Smooth muscle cell (in vitro differentiated cells): ENCODE measurements around the gene UBE2H. TPM values are rescaled to one million over a fixed set of nuclear protein-coding genes. Genes with fewer than 3 reads are reported as not detected.
A peak's percentile ranks its signal among the peaks of the same experiment; 100 is the strongest.

Experiments
- DNase-seq: peaks from one replicate; lab custom pipeline; 2025; ENCODE audit not compliant: unreplicated experiment; lab: John Stamatoyannopoulos, UW
- H2AFZ ChIP-seq: fragments of 200-600 bp; sonication (generic); 2 replicates; pipeline ENCODE4 v1.6.0; 2016; ENCODE audit warnings: antibody characterized with exemption, low read depth, mild to moderate bottlenecking
- H3F3A ChIP-seq: fragments of 200-600 bp; sonication (generic); 2 replicates; pipeline ENCODE4 v1.6.0; 2017; ENCODE audit warnings: antibody characterized with exemption, low read depth
- H3K27ac ChIP-seq: fragments of 200-600 bp; sonication (generic); 2 replicates; pipeline ENCODE4 v1.5.1; 2016; ENCODE audit warnings: low read depth, mild to moderate bottlenecking
- H3K27me3 ChIP-seq: fragments of 200-600 bp; sonication (generic); 2 replicates; pipeline ENCODE4 v1.6.1; 2016; ENCODE audit warnings: low read depth, mild to moderate bottlenecking
- H3K36me3 ChIP-seq: fragments of 200-600 bp; sonication (generic); 2 replicates; pipeline ENCODE4 v1.5.1; 2016; ENCODE audit warnings: low read depth
- H3K4me1 ChIP-seq: fragments of 200-600 bp; sonication (generic); 2 replicates; pipeline ENCODE4 v1.5.1; 2016; ENCODE audit warnings: low read depth
- H3K4me2 ChIP-seq: fragments of 200-600 bp; sonication (generic); 2 replicates; pipeline ENCODE4 v1.6.0; 2016; ENCODE audit warnings: mild to moderate bottlenecking
- H3K4me3 ChIP-seq: fragments of 200-600 bp; sonication (generic); 2 replicates; pipeline ENCODE4 v1.5.1; 2016; ENCODE audit warnings: mild to moderate bottlenecking
- H3K79me2 ChIP-seq: fragments of 200-600 bp; sonication (generic); 2 replicates; pipeline ENCODE4 v1.6.0; 2016; ENCODE audit warnings: low read depth, mild to moderate bottlenecking
- H3K9ac ChIP-seq: fragments of 200-600 bp; sonication (generic); 2 replicates; pipeline ENCODE4 v1.6.0; 2016; ENCODE audit warnings: low read depth
- H3K9me3 ChIP-seq: fragments of 200-600 bp; sonication (generic); replicated peaks from 2 replicates; pipeline ENCODE4 v1.5.1; 2016; ENCODE audit warnings: low read depth
- H4K20me1 ChIP-seq: fragments of 200-600 bp; sonication (generic); 2 replicates; pipeline ENCODE4 v1.6.0; 2016; ENCODE audit warnings: low read depth
- WGBS: methylation state at CpG from one replicate; pipeline ENCODE4 v1.1.7; 2016; ENCODE audit warnings: low lambda C conversion rate; 5-methylcytosine and 5-hydroxymethylcytosine counted together
- polyA plus RNA-seq: library from polyadenylated mRNA; unstranded; fragments of >200 nt; fragmentation: Nextera tagmentation; extraction: Ambion mirVana; gene quantifications from 2 replicates; pipeline ENCODE4 v1.2.1, GENCODE V29; 2016
- total RNA-seq: library from RNA; depleted of rRNA; stranded (reverse); fragments of >200 nt; gene quantifications from 2 replicates; pipeline ENCODE4 v1.2.3, GENCODE V29; 2014
- TF ChIP-seq, protein P1 (sequence below): fragments of 200-600 bp; sonication (generic); IDR thresholded peaks from 2 replicates; pipeline ENCODE4 v1.5.1; 2017; ENCODE audit warnings: borderline replicate concordance, mild to moderate bottlenecking, antibody characterized with exemption; ENCODE audit not compliant: insufficient read depth, poor library complexity, severe bottlenecking

Gene UBE2H
- total and polyA plus RNA-seq, 2 experiments from 2014 or later = 66.1 to 94.5 TPM

DNA sequence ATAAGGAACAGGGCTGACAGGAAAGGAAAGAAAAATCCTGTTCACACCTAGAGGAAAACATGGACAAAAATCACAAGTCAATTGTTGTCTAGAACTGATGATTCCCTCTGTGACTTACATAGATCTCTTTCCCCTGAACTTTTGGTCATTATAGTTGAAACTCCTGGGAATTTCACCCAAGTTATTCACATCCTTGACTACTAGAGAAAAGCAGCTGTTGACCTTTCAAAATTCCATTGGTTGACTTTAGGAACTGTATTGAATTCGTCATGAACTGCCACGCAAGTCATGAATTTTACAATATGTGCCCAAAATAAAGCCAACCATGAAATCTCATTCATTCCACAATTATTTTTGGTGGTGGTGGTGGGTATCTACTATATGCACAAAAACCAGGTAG is 104.3 kb downstream of the UBE2H start:
- no peak overlapping the region for H3K27ac ChIP-seq
- 97% methylated on average over 2 of the region's 2 CpGs for WGBS

DNA sequence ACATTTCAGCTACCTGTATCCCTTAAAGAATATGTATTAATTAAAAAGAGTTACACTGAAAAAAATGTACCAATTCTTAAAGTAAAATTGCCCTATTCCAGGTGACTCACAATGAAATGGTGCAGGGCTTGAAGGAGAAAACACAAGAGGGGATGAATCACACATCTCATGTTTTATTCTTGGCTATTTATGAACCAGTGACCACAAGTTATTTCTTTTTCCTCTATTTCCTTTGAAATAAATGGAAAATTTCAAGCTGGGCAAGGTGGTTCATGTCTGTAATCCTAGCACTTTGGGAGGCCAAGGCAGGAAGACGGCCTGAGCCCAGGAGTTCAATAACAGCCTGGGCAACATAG is 106.8 kb downstream of the UBE2H start:
- no peak overlapping the region for H2AFZ ChIP-seq
- no peak overlapping the region for H3K4me3 ChIP-seq
- 63% methylated on average over 1 of the region's 1 CpG for WGBS
- DNase-seq = no peak
- peaks cover 43% of the 10 kb centered on the region for H3K79me2 ChIP-seq
- TF ChIP-seq, protein P1, sequence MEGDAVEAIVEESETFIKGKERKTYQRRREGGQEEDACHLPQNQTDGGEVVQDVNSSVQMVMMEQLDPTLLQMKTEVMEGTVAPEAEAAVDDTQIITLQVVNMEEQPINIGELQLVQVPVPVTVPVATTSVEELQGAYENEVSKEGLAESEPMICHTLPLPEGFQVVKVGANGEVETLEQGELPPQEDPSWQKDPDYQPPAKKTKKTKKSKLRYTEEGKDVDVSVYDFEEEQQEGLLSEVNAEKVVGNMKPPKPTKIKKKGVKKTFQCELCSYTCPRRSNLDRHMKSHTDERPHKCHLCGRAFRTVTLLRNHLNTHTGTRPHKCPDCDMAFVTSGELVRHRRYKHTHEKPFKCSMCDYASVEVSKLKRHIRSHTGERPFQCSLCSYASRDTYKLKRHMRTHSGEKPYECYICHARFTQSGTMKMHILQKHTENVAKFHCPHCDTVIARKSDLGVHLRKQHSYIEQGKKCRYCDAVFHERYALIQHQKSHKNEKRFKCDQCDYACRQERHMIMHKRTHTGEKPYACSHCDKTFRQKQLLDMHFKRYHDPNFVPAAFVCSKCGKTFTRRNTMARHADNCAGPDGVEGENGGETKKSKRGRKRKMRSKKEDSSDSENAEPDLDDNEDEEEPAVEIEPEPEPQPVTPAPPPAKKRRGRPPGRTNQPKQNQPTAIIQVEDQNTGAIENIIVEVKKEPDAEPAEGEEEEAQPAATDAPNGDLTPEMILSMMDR = no peak
- H3K9me3 ChIP-seq = no peaks in the 10 kb centered on the region
- H3K9ac ChIP-seq = peak overlapping the region; percentile 70
- H3F3A ChIP-seq = no peaks in the 10 kb centered on the region
- peak overlapping the region; percentile 97 for H3K27ac ChIP-seq
- H3K36me3 ChIP-seq = no peaks in the 10 kb centered on the region
- peaks cover 100% of the 10 kb centered on the region for H4K20me1 ChIP-seq
- H3K4me2 ChIP-seq = peak overlapping the region; percentile 16
- peaks cover 19% of the 10 kb centered on the region for H3K4me1 ChIP-seq
- no peaks in the 10 kb centered on the region for H3K27me3 ChIP-seq

More for the DNA sequence above, 104.3 kb downstream of the UBE2H start:
- DNase-seq = no peak
- TF ChIP-seq, protein P1 = no peak
- H3K4me3 ChIP-seq = no peak overlapping the region
- H3K9me3 ChIP-seq = no peaks in the 10 kb centered on the region
- no peak overlapping the region for H3K4me2 ChIP-seq
- H4K20me1 ChIP-seq = peaks cover 100% of the 10 kb centered on the region
- H3K79me2 ChIP-seq = peaks cover 30% of the 10 kb centered on the region
- H2AFZ ChIP-seq = no peak overlapping the region
- no peaks in the 10 kb centered on the region for H3K27me3 ChIP-seq
- H3K36me3 ChIP-seq = no peaks in the 10 kb centered on the region
- peaks cover 19% of the 10 kb centered on the region for H3K4me1 ChIP-seq
- H3K9ac ChIP-seq = no peak overlapping the region
- no peaks in the 10 kb centered on the region for H3F3A ChIP-seq

DNA sequence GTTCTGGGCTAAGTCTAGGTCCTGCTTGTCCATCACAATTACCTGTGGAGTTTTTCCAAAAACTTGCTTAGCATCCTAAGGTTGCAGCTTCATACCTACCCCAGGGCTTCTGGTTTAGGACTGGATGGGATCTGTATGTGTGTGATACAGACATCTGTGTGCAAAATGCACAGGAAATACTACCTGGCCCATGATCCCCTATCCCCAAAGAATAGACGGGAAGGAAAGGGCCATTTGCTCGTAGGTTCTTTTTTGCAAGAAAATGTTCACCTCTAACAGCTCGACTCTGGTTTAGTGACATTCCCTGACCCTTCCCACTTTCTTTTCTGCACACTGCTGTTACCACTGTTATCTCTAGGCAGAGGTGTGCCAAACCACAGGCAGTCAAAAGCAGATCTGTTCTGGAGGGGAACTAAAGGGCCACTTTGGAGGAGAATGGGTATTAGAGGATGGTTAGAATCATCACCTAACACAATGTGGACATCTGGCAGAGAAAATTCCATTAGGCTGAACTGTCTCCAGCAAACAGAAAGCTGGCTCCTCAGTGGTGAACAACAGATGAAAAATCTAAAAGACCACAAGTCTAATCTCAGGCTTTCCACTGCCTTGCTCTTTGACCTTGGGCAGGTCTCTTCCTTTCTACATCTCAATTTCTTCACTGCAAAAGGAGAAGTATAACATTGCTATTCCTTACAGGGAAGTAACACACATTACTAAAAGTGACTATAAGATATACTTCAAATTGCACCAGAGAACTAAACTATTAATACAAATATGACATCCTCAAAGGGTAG is 107.4 kb downstream of the UBE2H start:
- TF ChIP-seq, protein P1 = no peak
- Histone ChIP-seq H3F3A (no peaks in the 10 kb centered on the region), H3K4me2 (peak overlapping the region; percentile 16), H3K4me1 (peaks cover 19% of the 10 kb centered on the region), H3K27me3 (no peaks in the 10 kb centered on the region), H3K79me2 (peaks cover 42% of the 10 kb centered on the region), H3K4me3 (no peak overlapping the region), H3K27ac (peak overlapping the region; percentile 97), H3K36me3 (no peaks in the 10 kb centered on the region), H3K9ac (peak overlapping the region; percentile 70), H4K20me1 (peaks cover 100% of the 10 kb centered on the region), H2AFZ (no peak overlapping the region), H3K9me3 (no peaks in the 10 kb centered on the region)
- DNase-seq = no peak
- 67% methylated on average over 3 of the region's 3 CpGs for WGBS
